ENCODE results near the gene TMEM179.
"Not testable (repeated sequence)": the region's sequence is repeated elsewhere in the genome, so short reads cannot be mapped to it uniquely, and the experiment has no call there.

Gene TMEM179

GRCh38 chr14:104604458-104605449, at the start of gene TMEM179:
TMEM179 (minus strand) TSS chr14:104604772; CDS start chr14:104604741, 31 bp downstream.
- peak; percentile 44 for DNase-seq

GRCh38 chr14:104654119-104654518, 49.5 kb upstream of the TMEM179 start:
- DNase-seq, result no peak

GRCh38 chr14:104653130-104653920, 48.8 kb upstream of the TMEM179 start:
- DNase-seq, result not testable (repeated sequence)

- DNase-seq, result no peak
These were observed 47.8 kb upstream of the TMEM179 start for GRCh38 chr14:104652386-104652785.

- no peak for DNase-seq
These were observed 47.3 kb upstream of the TMEM179 start for GRCh38 chr14:104651876-104652260.

GRCh38 chr14:104650981-104651875, 46.7 kb upstream of the TMEM179 start:
- DNase-seq, result no peak

GRCh38 chr14:104650057-104650980, 45.7 kb upstream of the TMEM179 start:
- DNase-seq, result peak; percentile 86

GRCh38 chr14:104647467-104648043, 43.0 kb upstream of the TMEM179 start:
- no peak for DNase-seq

GRCh38 chr14:104644656-104645378, 40.2 kb upstream of the TMEM179 start:
- no peak for DNase-seq

GRCh38 chr14:104644091-104644635, 39.6 kb upstream of the TMEM179 start:
- no peak for DNase-seq

GRCh38 chr14:104643306-104643705, 38.7 kb upstream of the TMEM179 start:
- DNase-seq, result no peak

GRCh38 chr14:104642540-104642868, 37.9 kb upstream of the TMEM179 start:
- no peak for DNase-seq

- no peak for DNase-seq
These were observed 37.4 kb upstream of the TMEM179 start for GRCh38 chr14:104641753-104642539.

GRCh38 chr14:104640681-104641080, 36.1 kb upstream of the TMEM179 start:
- DNase-seq, result no peak

- peak; percentile 78 for DNase-seq
These were observed 35.4 kb upstream of the TMEM179 start for GRCh38 chr14:104639885-104640548.

- no peak for DNase-seq
These were observed 34.9 kb upstream of the TMEM179 start for GRCh38 chr14:104639471-104639870.

- no peak for DNase-seq
These were observed 34.4 kb upstream of the TMEM179 start for GRCh38 chr14:104638927-104639450.

- no peak for DNase-seq
These were observed 33.6 kb upstream of the TMEM179 start for GRCh38 chr14:104638190-104638589.

All from activated effector memory CD4-positive, alpha-beta T cell treated with anti-CD3 and anti-CD28 coated beads, Interleukin-2, amount 50 U/mL, for 16 hours (primary cell).